Hepatocyte (in vitro differentiated cells): ENCODE results near the gene CSMD2. TPM values are rescaled to one million over a fixed set of nuclear protein-coding genes. Genes with fewer than 3 reads are reported as not detected.

Source experiments
- DNase-seq: peaks from one replicate; pipeline ENCODE4 v3.0.0-alpha.2; 2016; ENCODE audit warnings: low spot score
- H2AFZ ChIP-seq: fragments of 200-600 bp; sonication (generic); 2 replicates; pipeline ENCODE4 v1.6.0; 2016; ENCODE audit warnings: antibody characterized with exemption, mild to moderate bottlenecking
- H3K27ac ChIP-seq: fragments of 200-600 bp; sonication (generic); 2 replicates; pipeline ENCODE4 v1.5.1; 2016; ENCODE audit warnings: mild to moderate bottlenecking
- H3K27me3 ChIP-seq: fragments of 200-600 bp; sonication (generic); 2 replicates; pipeline ENCODE4 v1.6.1; 2016
- H3K36me3 ChIP-seq: fragments of 200-600 bp; sonication (generic); replicated peaks from 2 replicates; pipeline ENCODE4 v1.5.1; 2016; ENCODE audit warnings: low read depth; ENCODE audit not compliant: insufficient read depth
- H3K4me1 ChIP-seq: fragments of 200-600 bp; sonication (generic); 2 replicates; pipeline ENCODE4 v1.5.1; 2016; ENCODE audit warnings: mild to moderate bottlenecking, moderate library complexity; ENCODE audit not compliant: insufficient read depth
- H3K4me2 ChIP-seq: fragments of 200-600 bp; sonication (generic); 2 replicates; pipeline ENCODE4 v1.6.0; 2016
- H3K4me3 ChIP-seq: fragments of 200-600 bp; sonication (generic); 2 replicates; pipeline ENCODE4 v1.5.1; 2016; ENCODE audit warnings: mild to moderate bottlenecking
- H3K79me2 ChIP-seq: fragments of 200-600 bp; sonication (generic); 2 replicates; pipeline ENCODE4 v1.6.0; 2017; ENCODE audit warnings: mild to moderate bottlenecking
- H3K9me2 ChIP-seq: fragments of 200-600 bp; sonication (generic); replicated peaks from 2 replicates; pipeline ENCODE4 v1.6.0; 2017; ENCODE audit warnings: mild to moderate bottlenecking; ENCODE audit not compliant: insufficient read depth
- H3K9me3 ChIP-seq: fragments of 200-600 bp; sonication (generic); 2 replicates; pipeline ENCODE4 v1.5.1; 2016; ENCODE audit warnings: low read depth, mild to moderate bottlenecking
- H4K20me1 ChIP-seq: fragments of 200-600 bp; sonication (generic); 2 replicates; pipeline ENCODE4 v1.6.0; 2016; ENCODE audit warnings: mild to moderate bottlenecking; ENCODE audit not compliant: insufficient read depth, poor library complexity, severe bottlenecking
- CTCF ChIP-seq: fragments of 200-600 bp; sonication (generic); IDR thresholded peaks from 2 replicates; pipeline ENCODE4 v1.5.1; 2016; ENCODE audit warnings: antibody characterized with exemption, mild to moderate bottlenecking; ENCODE audit not compliant: poor library complexity
- EZH2 ChIP-seq: fragments of 200-600 bp; sonication (generic); IDR thresholded peaks from 2 replicates; pipeline ENCODE4 v1.6.1; 2016; ENCODE audit warnings: antibody characterized with exemption, mild to moderate bottlenecking, borderline replicate concordance
- EZH2phosphoT487 ChIP-seq: fragments of 200-600 bp; sonication (generic); IDR thresholded peaks from one replicate; pipeline ENCODE4 v1.6.1; 2018; ENCODE audit warnings: antibody characterized with exemption, mild to moderate bottlenecking, low read depth, moderate library complexity; ENCODE audit not compliant: unreplicated experiment, severe bottlenecking
- WGBS: methylation state at CpG from one replicate; pipeline ENCODE4 v1.1.6; 2016; ENCODE audit warnings: low lambda C conversion rate; ENCODE audit errors: missing lambda C conversion rate; 5-methylcytosine and 5-hydroxymethylcytosine counted together
- polyA plus RNA-seq: library from polyadenylated mRNA; unstranded; fragments of >200 nt; fragmentation: Nextera tagmentation; extraction: Ambion mirVana; gene quantifications from 2 replicates; pipeline ENCODE4 v1.2.1, GENCODE V29; 2016
- total RNA-seq: library from RNA; depleted of rRNA; stranded (reverse); fragments of >200 nt; gene quantifications from 2 replicates; pipeline ENCODE4 v1.2.3, GENCODE V29; 2014

The CSMD2 gene
- total and polyA plus RNA-seq, 2 experiments from 2014 or later = 0.10 to 0.37 TPM

GRCh38 chr1:34143975-34144374 is 21.1 kb downstream of the CSMD2 start:
- no peaks in the 10 kb centered on the region for H4K20me1 ChIP-seq
- no peaks in the 10 kb centered on the region for H3K27me3 ChIP-seq
- DNase-seq = no peak
- H3K36me3 ChIP-seq = no peaks in the 10 kb centered on the region
- 83% methylated on average over 2 of the region's 2 CpGs for WGBS
- H3K4me3 ChIP-seq = no peak overlapping the region
- H3K27ac ChIP-seq = no peak overlapping the region
- H3K4me1 ChIP-seq = no peaks in the 10 kb centered on the region
- no peak overlapping the region for H3K4me2 ChIP-seq
- H2AFZ ChIP-seq = no peak overlapping the region
- H3K79me2 ChIP-seq = no peaks in the 10 kb centered on the region
- no peaks in the 10 kb centered on the region for H3K9me2 ChIP-seq
- no peak for TF ChIP-seq CTCF
- TF ChIP-seq EZH2phosphoT487 = no peak
- no peak for TF ChIP-seq EZH2
- H3K9me3 ChIP-seq = no peaks in the 10 kb centered on the region

GRCh38 chr1:34140011-34140676 is 24.9 kb downstream of the CSMD2 start:
- TF ChIP-seq CTCF (no peak), EZH2phosphoT487 (no peak), EZH2 (no peak)

GRCh38 chr1:34137411-34137810 is 27.6 kb downstream of the CSMD2 start:
- Histone ChIP-seq H3K27ac (no peak overlapping the region), H3K4me2 (no peak overlapping the region), H3K4me3 (no peak overlapping the region), H3K79me2 (no peaks in the 10 kb centered on the region), H3K9me3 (no peaks in the 10 kb centered on the region), H3K27me3 (no peaks in the 10 kb centered on the region), H3K4me1 (no peaks in the 10 kb centered on the region), H3K9me2 (no peaks in the 10 kb centered on the region), H4K20me1 (no peaks in the 10 kb centered on the region), H2AFZ (no peak overlapping the region), H3K36me3 (no peaks in the 10 kb centered on the region)
- 87% methylated on average over 3 of the region's 3 CpGs for WGBS
- TF ChIP-seq EZH2phosphoT487 (no peak), CTCF (no peak), EZH2 (no peak)
- no peak for DNase-seq

More at GRCh38 chr1:34140011-34140676, 24.9 kb downstream of the CSMD2 start:
- H3K9me3 ChIP-seq = no peaks in the 10 kb centered on the region
- 47% methylated on average over 7 of the region's 7 CpGs for WGBS
- no peaks in the 10 kb centered on the region for H3K4me1 ChIP-seq
- no peaks in the 10 kb centered on the region for H3K36me3 ChIP-seq
- DNase-seq = no peak
- H3K4me3 ChIP-seq = no peak overlapping the region
- no peak overlapping the region for H3K27ac ChIP-seq
- no peaks in the 10 kb centered on the region for H3K79me2 ChIP-seq
- no peak overlapping the region for H2AFZ ChIP-seq
- no peak overlapping the region for H3K4me2 ChIP-seq
- H4K20me1 ChIP-seq = no peaks in the 10 kb centered on the region
- H3K27me3 ChIP-seq = no peaks in the 10 kb centered on the region
- no peaks in the 10 kb centered on the region for H3K9me2 ChIP-seq
